Epidermal melanocyte (primary cell): ENCODE data around the gene CHL1.

Source experiments
- DNase-seq: peaks from one replicate; pipeline ENCODE4 v3.0.0; 2011; ENCODE audit warnings: low spot score; ENCODE audit not compliant: insufficient read length

CHL1 gene

GRCh38 chr3:217948-218347, 21.4 kb downstream of the CHL1 start:
- no peak for DNase-seq

- no peak for DNase-seq
Measured at GRCh38 chr3:228442-229182, 32.0 kb downstream of the CHL1 start.

- DNase-seq: no peak
Measured at GRCh38 chr3:229183-229661, 32.7 kb downstream of the CHL1 start.

GRCh38 chr3:236881-237280, 40.3 kb downstream of the CHL1 start:
- DNase-seq: no peak

GRCh38 chr3:242602-243355, 46.2 kb downstream of the CHL1 start:
- no peak for DNase-seq

GRCh38 chr3:243356-243725, 46.8 kb downstream of the CHL1 start:
- no peak for DNase-seq

- no peak for DNase-seq
Measured at GRCh38 chr3:244041-244440, 47.5 kb downstream of the CHL1 start.

GRCh38 chr3:247916-248315, 51.4 kb downstream of the CHL1 start:
- no peak for DNase-seq

- DNase-seq: no peak
Measured at GRCh38 chr3:248864-249520, 52.4 kb downstream of the CHL1 start.

GRCh38 chr3:249587-250262, 53.2 kb downstream of the CHL1 start:
- DNase-seq: no peak

GRCh38 chr3:256501-256900, 59.9 kb downstream of the CHL1 start:
- DNase-seq: no peak

- no peak for DNase-seq
Measured at GRCh38 chr3:257826-258225, 61.3 kb downstream of the CHL1 start.

GRCh38 chr3:260898-261297, 64.3 kb downstream of the CHL1 start:
- no peak for DNase-seq

- DNase-seq: no peak
Measured at GRCh38 chr3:263393-263792, 66.8 kb downstream of the CHL1 start.

- peak; percentile 21 for DNase-seq
Measured at GRCh38 chr3:264394-265156, 68.0 kb downstream of the CHL1 start.

GRCh38 chr3:267101-267500, 70.5 kb downstream of the CHL1 start:
- no peak for DNase-seq

- DNase-seq: no peak
Measured at GRCh38 chr3:270688-271087, 74.1 kb downstream of the CHL1 start.

GRCh38 chr3:274927-275326, 78.4 kb downstream of the CHL1 start:
- DNase-seq: no peak

GRCh38 chr3:277873-278272, 81.3 kb downstream of the CHL1 start:
- DNase-seq: no peak

- DNase-seq: no peak
Measured at GRCh38 chr3:278300-279064, 81.9 kb downstream of the CHL1 start.
